Activated CD8-positive, alpha-beta memory T cell treated with anti-CD3 and anti-CD28 coated beads for 48 hours (primary cell): Measurements from ENCODE around the gene PTPN12.
"Not testable (repeated sequence)": the region's sequence is repeated elsewhere in the genome, so short reads cannot be mapped to it uniquely, and the experiment has no call there.

Source experiments
- DNase-seq, 3 experiments: peaks; one replicate each; pipeline ENCODE4 v3.0.0-alpha.2; 2020; ENCODE audit warnings: low read depth in 2 of 3, low spot score in 2 of 3

The PTPN12 gene

DNA sequence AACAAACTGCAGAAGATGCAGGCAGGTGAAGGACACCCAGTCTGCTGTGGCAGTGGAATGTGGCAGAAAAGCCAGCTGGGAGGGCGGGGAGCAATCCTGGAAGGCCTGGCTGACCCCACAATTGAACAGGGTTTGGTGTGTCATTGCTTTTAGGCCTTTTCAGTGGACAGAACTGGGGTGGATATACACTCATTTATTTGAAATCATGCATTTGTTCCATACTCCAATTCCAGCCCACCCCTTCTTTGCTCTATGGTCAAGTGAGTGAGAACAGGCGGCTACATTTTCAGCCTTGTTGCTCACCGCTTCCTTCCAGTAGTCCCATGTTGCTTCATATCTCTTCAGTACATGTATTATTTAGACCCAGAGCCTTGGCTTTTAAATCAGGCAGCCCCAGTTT is 39.8 kb downstream of the PTPN12 start:
- no peak for DNase-seq

- DNase-seq, result no peak
Measured at GRCh38 chr7:77579797-77580196, 42.7 kb downstream of the PTPN12 start.

GRCh38 chr7:77580762-77581350 is 43.8 kb downstream of the PTPN12 start:
- no peak for DNase-seq

- no peak for DNase-seq
Measured at GRCh38 chr7:77587272-77587671, 50.2 kb downstream of the PTPN12 start.

DNA sequence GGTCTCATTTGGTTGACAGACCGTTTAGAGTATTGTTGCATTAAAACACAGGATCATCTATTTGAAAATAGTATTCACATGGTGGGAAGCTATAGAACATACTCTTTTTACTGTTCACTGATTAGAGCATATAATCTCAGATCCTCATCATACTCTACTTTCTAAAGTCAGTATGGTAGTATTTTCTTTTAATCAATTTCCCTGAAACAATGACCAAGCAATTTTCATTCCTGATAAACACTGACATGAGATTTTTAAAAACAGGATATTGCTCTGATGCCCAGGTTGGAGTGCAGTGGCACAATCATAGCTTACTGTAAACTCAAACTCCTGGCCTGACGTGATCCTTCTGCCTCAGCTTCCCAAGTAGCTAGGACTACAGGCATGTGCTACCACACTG is 63.9 kb downstream of the PTPN12 start:
- no peak for DNase-seq

GRCh38 chr7:77606562-77606961 is 69.5 kb downstream of the PTPN12 start:
- no peak for DNase-seq

DNA sequence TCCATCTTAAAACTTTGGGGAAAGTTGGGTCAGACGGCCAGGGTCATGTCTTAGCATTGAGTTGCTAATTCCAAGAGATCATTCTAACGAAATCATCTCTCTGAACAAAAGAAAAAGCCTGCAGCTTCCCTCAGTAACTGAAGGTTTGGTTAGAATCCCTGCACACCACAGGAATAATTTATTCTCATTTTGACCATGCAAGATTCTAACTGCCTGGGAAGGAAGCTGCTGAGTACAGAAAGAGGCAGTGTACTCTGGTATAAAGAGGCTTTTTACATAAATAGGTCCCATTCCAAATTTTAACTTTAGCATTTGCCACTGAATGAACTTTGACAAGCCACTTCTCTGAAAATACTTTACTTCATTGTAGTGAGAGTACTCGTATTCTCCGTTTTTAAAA is 82.2 kb downstream of the PTPN12 start:
- DNase-seq, result no peak

DNA sequence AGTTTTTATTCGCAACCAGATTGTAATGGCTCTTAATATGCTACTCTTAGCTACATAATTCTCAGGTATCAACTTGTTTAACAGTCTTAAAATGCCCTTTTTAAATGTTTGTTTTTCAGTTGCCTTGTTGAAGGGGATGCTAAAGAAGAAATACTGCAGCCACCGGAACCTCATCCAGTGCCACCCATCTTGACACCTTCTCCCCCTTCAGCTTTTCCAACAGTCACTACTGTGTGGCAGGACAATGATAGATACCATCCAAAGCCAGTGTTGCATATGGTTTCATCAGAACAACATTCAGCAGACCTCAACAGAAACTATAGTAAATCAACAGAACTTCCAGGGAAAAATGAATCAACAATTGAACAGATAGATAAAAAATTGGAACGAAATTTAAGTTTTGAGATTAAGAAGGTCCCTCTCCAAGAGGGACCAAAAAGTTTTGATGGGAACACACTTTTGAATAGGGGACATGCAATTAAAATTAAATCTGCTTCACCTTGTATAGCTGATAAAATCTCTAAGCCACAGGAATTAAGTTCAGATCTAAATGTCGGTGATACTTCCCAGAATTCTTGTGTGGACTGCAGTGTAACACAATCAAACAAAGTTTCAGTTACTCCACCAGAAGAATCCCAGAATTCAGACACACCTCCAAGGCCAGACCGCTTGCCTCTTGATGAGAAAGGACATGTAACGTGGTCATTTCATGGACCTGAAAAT is 89.7 kb downstream of the PTPN12 start:
- DNase-seq, result no peak

- no peak for DNase-seq
Measured at GRCh38 chr7:77627309-77627676, 90.2 kb downstream of the PTPN12 start.

DNA sequence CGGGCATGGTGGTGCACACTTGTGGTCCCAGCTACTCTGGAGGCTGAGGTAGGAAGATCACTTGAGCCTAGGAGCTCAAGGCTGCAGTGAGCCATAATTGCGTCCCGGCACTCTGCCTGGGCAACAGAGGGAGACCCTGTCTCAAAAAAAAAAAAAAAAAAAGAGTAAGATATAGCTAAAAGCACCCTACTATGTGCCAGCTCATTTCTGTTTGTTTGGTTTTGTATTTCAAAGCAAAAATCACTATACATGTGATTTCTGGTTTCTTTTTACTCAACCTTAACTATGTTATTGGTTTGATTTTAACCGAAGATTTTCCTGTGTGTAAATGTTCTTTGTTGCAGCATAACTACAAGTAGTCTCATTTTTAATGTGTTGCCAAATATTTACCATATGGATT is 92.7 kb downstream of the PTPN12 start:
- no peak for DNase-seq

DNA sequence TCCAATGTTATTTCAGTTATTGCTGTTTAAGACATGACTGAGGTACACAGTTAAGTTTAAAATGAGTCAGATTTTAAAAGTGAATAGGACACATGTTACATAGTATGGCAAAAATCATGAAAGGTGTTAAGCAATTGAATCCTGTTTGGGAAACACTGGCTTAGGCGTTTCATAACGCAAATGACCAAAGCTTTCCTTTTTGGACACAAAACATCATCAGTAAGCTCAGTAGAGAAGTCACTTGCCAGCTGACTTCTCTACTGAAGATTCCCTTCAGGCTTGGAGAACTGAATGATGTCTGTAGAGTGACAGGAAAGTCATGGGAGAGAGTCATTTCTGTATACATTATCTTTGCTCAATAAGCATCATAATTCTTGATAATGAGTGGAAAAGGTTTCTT is 94.7 kb downstream of the PTPN12 start:
- DNase-seq, result no peak

DNA sequence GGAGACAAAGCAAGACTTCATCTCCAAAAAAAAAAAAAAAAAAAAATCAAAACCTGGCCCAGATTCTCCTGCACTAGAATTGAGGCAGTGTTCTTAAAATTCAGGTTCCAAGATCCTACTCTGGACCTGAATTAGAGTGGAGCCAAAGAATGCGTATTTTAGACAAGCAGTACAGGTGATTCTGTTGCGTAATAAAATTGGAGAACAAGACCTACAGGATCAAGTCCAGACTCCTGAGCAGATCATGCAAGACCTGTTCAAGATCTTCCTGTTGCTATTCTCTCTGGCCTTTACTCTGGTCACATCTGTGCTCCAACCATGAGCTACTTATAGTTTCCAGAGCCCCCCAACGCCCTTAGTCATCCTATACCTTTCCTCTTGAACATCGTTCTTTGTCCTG is 107.7 kb downstream of the PTPN12 start:
- DNase-seq, result no peak

DNA sequence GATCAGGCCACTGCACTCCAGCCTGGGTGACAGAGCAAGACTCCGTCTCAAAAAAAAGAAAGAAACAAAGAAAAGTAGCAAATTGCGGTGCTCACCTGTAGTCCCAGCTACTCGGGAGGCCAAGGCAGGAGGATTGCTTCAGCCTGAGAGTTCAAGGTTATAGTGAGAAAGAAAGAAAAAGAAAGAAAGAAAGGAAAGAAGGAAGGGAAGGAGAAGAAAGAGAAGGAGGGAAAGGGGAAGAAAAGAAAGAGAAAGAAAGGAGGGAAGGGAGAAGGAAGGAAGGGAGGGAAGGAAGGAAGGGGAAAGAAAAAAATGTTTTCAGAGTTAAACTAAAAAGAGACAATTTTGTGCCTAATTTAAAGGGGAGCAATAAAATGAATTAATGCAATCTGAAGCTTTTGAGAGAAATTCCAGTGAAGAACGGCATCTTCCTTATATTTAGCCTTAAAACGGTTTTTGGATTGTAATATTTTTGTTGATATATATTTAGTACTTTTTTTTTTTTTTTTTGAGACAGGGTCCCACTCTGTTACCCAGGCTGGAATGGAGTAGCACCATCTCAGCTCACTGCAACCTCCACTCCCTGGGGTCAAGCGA is 111.7 kb downstream of the PTPN12 start:
- DNase-seq, result no peak

DNA sequence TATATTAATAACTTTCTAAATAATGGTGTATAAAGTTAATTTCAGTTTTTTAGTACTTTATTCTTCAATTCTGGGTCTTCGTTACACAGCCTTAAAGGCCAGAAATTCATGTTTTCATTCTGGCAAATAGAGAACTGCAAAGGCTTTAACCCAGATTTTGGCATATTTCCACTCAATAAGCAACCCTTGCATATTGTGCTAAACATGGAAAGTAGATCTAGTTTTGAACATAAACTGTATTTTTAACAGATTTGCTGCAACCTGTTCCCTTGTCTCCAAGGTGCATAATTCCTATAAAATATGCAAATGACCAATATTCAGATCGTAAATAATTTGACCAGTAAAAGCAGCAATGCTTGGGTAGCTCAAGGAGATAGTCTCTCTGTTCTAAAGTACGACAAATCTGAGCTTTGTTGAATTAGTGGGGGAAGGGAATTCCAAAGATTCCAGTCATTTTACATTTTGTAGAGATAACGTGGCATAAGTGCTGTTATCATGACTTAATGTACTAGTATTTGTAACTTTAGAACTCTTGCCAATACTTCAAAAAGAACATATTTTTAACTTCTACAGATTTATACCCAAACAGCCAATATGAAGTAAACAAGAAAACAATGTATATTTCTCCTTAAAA is 112.7 kb downstream of the PTPN12 start:
- no peak for DNase-seq

DNA sequence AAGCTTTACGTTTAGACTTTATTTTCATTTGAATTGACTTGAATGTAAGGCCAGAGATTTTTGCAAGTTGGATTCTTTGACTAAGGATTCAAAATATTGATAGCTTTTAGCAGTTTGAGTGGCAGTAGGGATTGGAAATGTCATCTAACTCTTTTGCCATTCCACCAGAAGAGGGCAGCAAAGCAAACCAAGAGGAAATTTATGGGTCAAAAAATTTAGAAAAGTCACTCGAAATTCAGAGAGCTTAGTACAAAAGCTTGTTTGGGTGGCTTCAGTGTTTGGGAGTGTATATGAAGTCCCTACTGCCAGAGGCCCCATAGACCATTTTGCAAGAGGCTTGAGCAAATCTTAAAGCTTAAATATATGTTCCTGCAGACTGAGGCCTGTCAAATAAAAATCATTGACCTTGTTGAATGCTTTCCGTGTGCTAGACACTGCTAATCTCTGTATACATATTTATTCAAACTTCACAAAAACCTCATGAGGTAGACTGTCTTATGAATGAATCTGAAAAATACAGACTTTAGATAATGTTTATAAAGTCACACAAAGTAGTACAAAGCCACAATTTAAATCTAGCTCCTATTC is 114.6 kb downstream of the PTPN12 start:
- DNase-seq, result no peak

- not testable (repeated sequence) for DNase-seq
Measured at GRCh38 chr7:77652826-77653225, 115.7 kb downstream of the PTPN12 start.

- no peak for DNase-seq
Measured at GRCh38 chr7:77653572-77653971, 116.5 kb downstream of the PTPN12 start.

- DNase-seq, result no peak
Measured at GRCh38 chr7:77655356-77655755, 118.3 kb downstream of the PTPN12 start.

- no peak for DNase-seq
Measured at GRCh38 chr7:77655836-77656455, 118.9 kb downstream of the PTPN12 start.

DNA sequence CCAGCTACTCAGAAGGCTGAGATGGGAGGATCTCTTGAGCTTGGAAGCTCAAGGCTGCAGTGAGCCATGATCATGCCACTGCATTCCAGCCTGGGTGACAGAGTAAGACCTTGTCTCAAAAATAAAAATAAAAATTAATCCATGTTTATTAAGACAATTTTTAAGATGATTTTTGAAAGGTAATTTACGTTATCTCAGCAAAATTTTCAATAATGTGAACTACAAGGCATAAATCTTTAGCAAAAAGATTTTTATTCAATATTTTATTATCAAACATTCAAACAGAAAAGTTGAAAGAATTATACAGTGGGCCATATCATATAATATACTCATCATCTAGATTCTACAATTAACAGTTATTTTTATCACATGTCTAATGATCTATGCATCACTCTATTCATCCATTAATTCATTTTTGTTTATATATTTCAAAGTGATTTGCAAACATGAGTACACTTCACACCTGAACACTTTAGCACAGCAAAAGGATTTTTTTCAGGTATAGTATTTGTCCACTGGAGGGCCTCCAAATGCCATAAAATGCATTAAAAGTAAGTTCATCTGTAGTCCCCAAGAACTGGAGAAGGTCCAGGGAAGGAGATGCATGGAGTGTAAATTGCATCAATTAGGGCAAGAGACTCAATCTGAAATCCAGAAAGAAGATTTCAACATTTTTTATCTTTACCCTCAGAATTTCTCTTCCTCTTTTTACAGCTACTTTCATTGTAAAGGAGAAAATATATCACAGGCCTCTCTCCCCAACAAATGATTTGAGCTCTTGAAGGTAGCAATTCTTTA is 120.5 kb downstream of the PTPN12 start:
- DNase-seq, result no peak

DNA sequence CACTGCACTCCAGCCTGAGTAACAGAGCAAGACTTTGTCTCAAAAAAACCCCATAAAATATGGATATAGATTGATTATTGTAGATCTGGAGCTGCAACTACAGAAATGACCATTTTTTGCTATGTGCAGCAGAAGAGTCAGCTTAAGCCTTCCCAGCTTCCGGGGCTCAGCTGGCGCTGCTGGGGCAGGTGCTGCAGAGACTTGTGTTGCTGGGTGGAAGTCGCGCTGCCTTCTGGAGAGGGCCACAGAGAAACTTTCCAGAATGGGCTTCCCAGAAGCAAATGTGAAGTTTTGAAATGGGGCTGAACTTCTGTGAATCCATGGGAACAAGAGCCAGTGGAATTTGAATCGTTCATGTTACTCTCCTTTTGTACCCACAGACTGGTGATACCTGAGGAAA is 121.8 kb downstream of the PTPN12 start:
- DNase-seq, result no peak
